Panc1 (cell line): ENCODE measurements around the gene KDM4B.

Experiments
- POLR2AphosphoS5 ChIP-seq: IDR thresholded peaks from 2 replicates; pipeline ENCODE4 v1.6.1; 2012; ENCODE audit warnings: mild to moderate bottlenecking, low read depth, low read length, moderate library complexity
- SIN3A ChIP-seq: IDR thresholded peaks from 2 replicates; pipeline ENCODE4 v1.6.1; 2012; ENCODE audit warnings: low read depth, mild to moderate bottlenecking, low read length, moderate library complexity, borderline replicate concordance; ENCODE audit not compliant: insufficient read depth
- TCF7L2 ChIP-seq: IDR thresholded peaks from 2 replicates; pipeline ENCODE4 v1.6.1; 2011; ENCODE audit warnings: mild to moderate bottlenecking, low read depth, low read length, inconsistent platforms
- TF ChIP-seq, protein P1 (sequence below): fragments of 450-650 bp; IDR thresholded peaks from 2 replicates; pipeline ENCODE4 v1.5.1; 2017; ENCODE audit warnings: mild to moderate bottlenecking

DNA sequence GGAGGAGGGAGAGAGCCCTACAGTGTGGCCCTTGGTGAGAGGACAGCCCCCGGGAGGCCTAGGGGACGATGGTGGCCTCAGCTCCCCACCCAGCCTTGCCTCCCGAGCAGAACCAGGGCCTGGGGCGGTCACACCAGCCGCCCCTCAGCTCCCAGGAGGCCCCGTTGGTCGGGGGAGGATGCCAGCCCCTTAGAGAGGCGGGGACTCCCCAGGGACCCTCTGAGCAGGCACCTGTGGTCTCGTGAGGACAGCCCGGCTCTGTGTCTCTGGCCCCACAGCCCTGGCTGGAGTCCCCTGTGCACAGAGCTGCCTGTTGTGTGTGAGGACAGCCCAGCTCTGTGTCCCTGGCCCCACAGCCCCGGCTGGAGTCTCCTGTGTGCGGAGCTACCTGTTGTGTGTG is 158.8 kb downstream of the KDM4B start:
- TF ChIP-seq, protein P1, sequence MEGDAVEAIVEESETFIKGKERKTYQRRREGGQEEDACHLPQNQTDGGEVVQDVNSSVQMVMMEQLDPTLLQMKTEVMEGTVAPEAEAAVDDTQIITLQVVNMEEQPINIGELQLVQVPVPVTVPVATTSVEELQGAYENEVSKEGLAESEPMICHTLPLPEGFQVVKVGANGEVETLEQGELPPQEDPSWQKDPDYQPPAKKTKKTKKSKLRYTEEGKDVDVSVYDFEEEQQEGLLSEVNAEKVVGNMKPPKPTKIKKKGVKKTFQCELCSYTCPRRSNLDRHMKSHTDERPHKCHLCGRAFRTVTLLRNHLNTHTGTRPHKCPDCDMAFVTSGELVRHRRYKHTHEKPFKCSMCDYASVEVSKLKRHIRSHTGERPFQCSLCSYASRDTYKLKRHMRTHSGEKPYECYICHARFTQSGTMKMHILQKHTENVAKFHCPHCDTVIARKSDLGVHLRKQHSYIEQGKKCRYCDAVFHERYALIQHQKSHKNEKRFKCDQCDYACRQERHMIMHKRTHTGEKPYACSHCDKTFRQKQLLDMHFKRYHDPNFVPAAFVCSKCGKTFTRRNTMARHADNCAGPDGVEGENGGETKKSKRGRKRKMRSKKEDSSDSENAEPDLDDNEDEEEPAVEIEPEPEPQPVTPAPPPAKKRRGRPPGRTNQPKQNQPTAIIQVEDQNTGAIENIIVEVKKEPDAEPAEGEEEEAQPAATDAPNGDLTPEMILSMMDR, result no peak
- no peak for TF ChIP-seq TCF7L2
- TF ChIP-seq POLR2AphosphoS5, result no peak
- no peak for TF ChIP-seq SIN3A
